ENCODE results near the gene SCN2A. TPM values are rescaled to one million over a fixed set of nuclear protein-coding genes. Genes with fewer than 3 reads are reported as not detected.

SCN2A gene
- total and polyA plus RNA-seq, 4 donors = 0.02 to 0.31 (median 0.11) TPM

GRCh38 chr2:165432234-165432966 is 193.2 kb downstream of the SCN2A start:
- DNase-seq = no peak
- TF ChIP-seq CTCF (IDR thresholded peaks at IDR 0.05; ENCODE audit: control extremely low read depth, extremely low read depth) = no peak
- Histone ChIP-seq H3K9ac (ENCODE audit: insufficient read depth in 1 of 2, low read length in 2 of 2) (no peak overlapping the region), H3K36me3 (ENCODE audit: control insufficient read depth in 4 of 4, insufficient read depth in 4 of 4, low read length in 4 of 4) (no peaks in the 10 kb centered on the region), H3K27ac (ENCODE audit: low read depth in 1 of 2, low read length in 1 of 2) (no peak overlapping the region), H3K4me1 (ENCODE audit: control insufficient read depth in 5 of 5, insufficient read depth in 5 of 5, low read length in 5 of 5) (no peaks in the 10 kb centered on the region), H3K9me3 (ENCODE audit: control insufficient read depth in 4 of 4, insufficient read depth in 3 of 4, low read length in 3 of 4) (no peaks in the 10 kb centered on the region), H3K4me3 (no peak overlapping the region), H3K27me3 (ENCODE audit: control insufficient read depth in 3 of 3, insufficient read depth in 3 of 3, low read length in 2 of 3) (no peaks in the 10 kb centered on the region)
- no peak for ATAC-seq (ENCODE audit: insufficient read depth, low FRiP score)

- Histone ChIP-seq H3K4me3 (no peak overlapping the region), H3K27me3 (ENCODE audit: control insufficient read depth in 3 of 3, insufficient read depth in 3 of 3, low read length in 2 of 3) (no peaks in the 10 kb centered on the region), H3K9me3 (ENCODE audit: control insufficient read depth in 4 of 4, insufficient read depth in 3 of 4, low read length in 3 of 4) (no peaks in the 10 kb centered on the region), H3K9ac (ENCODE audit: insufficient read depth in 1 of 2, low read length in 2 of 2) (no peak overlapping the region), H3K4me1 (ENCODE audit: control insufficient read depth in 5 of 5, insufficient read depth in 5 of 5, low read length in 5 of 5) (peaks cover 0 to 1% (median 0%) of the 10 kb centered on the region in 5 donors), H3K36me3 (ENCODE audit: control insufficient read depth in 4 of 4, insufficient read depth in 4 of 4, low read length in 4 of 4) (no peaks in the 10 kb centered on the region), H3K27ac (ENCODE audit: low read depth in 1 of 2, low read length in 1 of 2) (no peak overlapping the region)
- ATAC-seq (ENCODE audit: insufficient read depth, low FRiP score) = no peak
- 79 to 95% methylated on average over 1 of the region's 1 CpG for WGBS, 2 donors
- DNase-seq = no peak
- no peak for TF ChIP-seq CTCF (IDR thresholded peaks at IDR 0.05; ENCODE audit: control extremely low read depth, extremely low read depth)
These were observed 195.8 kb downstream of the SCN2A start for GRCh38 chr2:165434865-165435496.

GRCh38 chr2:165435611-165436010 is 196.4 kb downstream of the SCN2A start:
- H3K4me1 ChIP-seq (ENCODE audit: control insufficient read depth in 5 of 5, insufficient read depth in 5 of 5, low read length in 5 of 5) = peaks cover 0 to 8% (median 0%) of the 10 kb centered on the region in 5 donors
- WGBS, 2 donors = 59 to 80% methylated on average over 1 of the region's 1 CpG
- TF ChIP-seq CTCF (IDR thresholded peaks at IDR 0.05; ENCODE audit: control extremely low read depth, extremely low read depth) = no peak
- ATAC-seq (ENCODE audit: insufficient read depth, low FRiP score) = no peak
- no peak overlapping the region for H3K27ac ChIP-seq (ENCODE audit: low read depth in 1 of 2, low read length in 1 of 2)
- H3K36me3 ChIP-seq (ENCODE audit: control insufficient read depth in 4 of 4, insufficient read depth in 4 of 4, low read length in 4 of 4) = no peaks in the 10 kb centered on the region
- H3K9ac ChIP-seq (ENCODE audit: insufficient read depth in 1 of 2, low read length in 2 of 2) = no peak overlapping the region
- no peaks in the 10 kb centered on the region for H3K27me3 ChIP-seq (ENCODE audit: control insufficient read depth in 3 of 3, insufficient read depth in 3 of 3, low read length in 2 of 3)
- no peak overlapping the region for H3K4me3 ChIP-seq
- DNase-seq = no peak
- no peaks in the 10 kb centered on the region for H3K9me3 ChIP-seq (ENCODE audit: control insufficient read depth in 4 of 4, insufficient read depth in 3 of 4, low read length in 3 of 4)

All from lung (tissue), 12 donors.